ENCODE data around the gene OR10G6.

DNA sequence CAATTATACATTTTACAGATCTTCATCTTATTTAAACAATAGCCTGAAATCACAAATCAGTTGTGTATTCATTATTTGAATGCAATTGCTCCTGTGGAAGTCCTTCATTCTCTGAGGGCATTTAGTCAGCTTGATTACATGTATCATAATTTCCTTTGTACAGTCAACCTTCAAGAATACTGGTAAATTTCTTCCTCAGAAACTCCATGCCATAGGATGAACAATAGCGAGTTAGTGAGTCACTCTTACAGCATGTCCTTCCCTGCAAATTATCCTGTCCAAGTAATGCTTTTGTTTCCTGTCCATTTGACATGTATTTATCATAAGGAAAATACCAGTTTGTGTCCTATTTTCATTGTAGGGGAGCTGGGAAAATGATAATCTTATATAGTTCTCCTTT is 21.1 kb downstream of the OR10G6 start:
- TF ChIP-seq, protein P1, sequence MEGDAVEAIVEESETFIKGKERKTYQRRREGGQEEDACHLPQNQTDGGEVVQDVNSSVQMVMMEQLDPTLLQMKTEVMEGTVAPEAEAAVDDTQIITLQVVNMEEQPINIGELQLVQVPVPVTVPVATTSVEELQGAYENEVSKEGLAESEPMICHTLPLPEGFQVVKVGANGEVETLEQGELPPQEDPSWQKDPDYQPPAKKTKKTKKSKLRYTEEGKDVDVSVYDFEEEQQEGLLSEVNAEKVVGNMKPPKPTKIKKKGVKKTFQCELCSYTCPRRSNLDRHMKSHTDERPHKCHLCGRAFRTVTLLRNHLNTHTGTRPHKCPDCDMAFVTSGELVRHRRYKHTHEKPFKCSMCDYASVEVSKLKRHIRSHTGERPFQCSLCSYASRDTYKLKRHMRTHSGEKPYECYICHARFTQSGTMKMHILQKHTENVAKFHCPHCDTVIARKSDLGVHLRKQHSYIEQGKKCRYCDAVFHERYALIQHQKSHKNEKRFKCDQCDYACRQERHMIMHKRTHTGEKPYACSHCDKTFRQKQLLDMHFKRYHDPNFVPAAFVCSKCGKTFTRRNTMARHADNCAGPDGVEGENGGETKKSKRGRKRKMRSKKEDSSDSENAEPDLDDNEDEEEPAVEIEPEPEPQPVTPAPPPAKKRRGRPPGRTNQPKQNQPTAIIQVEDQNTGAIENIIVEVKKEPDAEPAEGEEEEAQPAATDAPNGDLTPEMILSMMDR (IDR thresholded peaks at IDR 0.05), result no peak
- no peak for TF ChIP-seq EP300 (IDR thresholded peaks at IDR 0.05)
- no peak for TF ChIP-seq POLR2A (IDR thresholded peaks at IDR 0.05)
